Keratinocyte (primary cell): ENCODE data around the gene ADAMTS2. TPM values are rescaled to one million over a fixed set of nuclear protein-coding genes. Genes with fewer than 3 reads are reported as not detected.

Experiments used
- DNase-seq: peaks from one replicate; pipeline ENCODE4 v3.0.0-alpha.2; 2011; ENCODE audit warnings: low read depth, missing footprints, low spot score
- FAIRE-seq: peaks from 2 replicates; lab custom pipeline; 2011; peaks lifted over from hg19 to GRCh38; lab: Jason Lieb, UNC
- H2AFZ ChIP-seq: 2 replicates; pipeline ENCODE4 v1.6.0; 2012; ENCODE audit warnings: low read length, control low read depth, inconsistent platforms; ENCODE audit not compliant: control insufficient read depth
- H3K27ac ChIP-seq: 2 replicates; pipeline ENCODE4 v1.5.1; 2011; ENCODE audit warnings: low read length; ENCODE audit not compliant: control insufficient read depth, insufficient read depth
- H3K27me3 ChIP-seq: 3 replicates; pipeline ENCODE4 v1.6.0; 2011; ENCODE audit warnings: low read length; ENCODE audit not compliant: control insufficient read depth, insufficient read depth; ENCODE audit errors: extremely low read depth
- H3K36me3 ChIP-seq, 2 experiments: 2 replicates in 1 of 2; 3 replicates in 1 of 2; pipeline ENCODE4 v1.5.1; 2011; ENCODE audit warnings: low read length in 2 of 2, mild to moderate bottlenecking in 1 of 2; ENCODE audit not compliant: control insufficient read depth in 2 of 2, insufficient read depth in 2 of 2; ENCODE audit errors: extremely low read depth in 1 of 2
- H3K4me1 ChIP-seq: 3 replicates; pipeline ENCODE4 v1.5.1; 2011; ENCODE audit warnings: low read length; ENCODE audit not compliant: control insufficient read depth, insufficient read depth; ENCODE audit errors: extremely low read depth
- H3K4me2 ChIP-seq: 3 replicates; pipeline ENCODE4 v1.6.0; 2011; ENCODE audit warnings: low read depth, low read length; ENCODE audit not compliant: control insufficient read depth, insufficient read depth; ENCODE audit errors: extremely low read depth
- H3K4me3 ChIP-seq, 3 experiments: fragments of 200-600 bp in 1 of 3; sonication (generic) in 1 of 3; 2 replicates in 2 of 3; 3 replicates in 1 of 3; pipeline ENCODE4 v1.5.1; 2011 to 2016; ENCODE audit warnings: low read length in 3 of 3, mild to moderate bottlenecking in 3 of 3, control low read depth in 2 of 3, inconsistent platforms in 1 of 3, low read depth in 1 of 3, mixed read lengths in 1 of 3, mixed run types in 1 of 3, moderate library complexity in 1 of 3; ENCODE audit not compliant: control insufficient read depth in 2 of 3, insufficient read depth in 2 of 3; ENCODE audit errors: extremely low read depth in 1 of 3
- H3K79me2 ChIP-seq: 2 replicates; pipeline ENCODE4 v1.6.0; 2012; ENCODE audit warnings: low read length; ENCODE audit not compliant: control insufficient read depth, insufficient read depth
- H3K9ac ChIP-seq: 3 replicates; pipeline ENCODE4 v1.6.0; 2011; ENCODE audit warnings: low read length; ENCODE audit not compliant: control insufficient read depth, insufficient read depth; ENCODE audit errors: extremely low read depth
- H3K9me1 ChIP-seq: 3 replicates; pipeline ENCODE4 v1.6.0; 2011; ENCODE audit warnings: low read length; ENCODE audit not compliant: control insufficient read depth, insufficient read depth; ENCODE audit errors: extremely low read depth
- H3K9me3 ChIP-seq: 2 replicates; pipeline ENCODE4 v1.5.1; 2012; ENCODE audit warnings: low read depth, low read length; ENCODE audit not compliant: control insufficient read depth
- H4K20me1 ChIP-seq: 3 replicates; pipeline ENCODE4 v1.6.0; 2011; ENCODE audit warnings: low read length; ENCODE audit not compliant: control insufficient read depth, insufficient read depth; ENCODE audit errors: extremely low read depth
- CTCF ChIP-seq, 3 experiments: IDR thresholded peaks in 1 of 3; conservative IDR thresholded peaks in 1 of 3; optimal IDR thresholded peaks in 1 of 3; 2 replicates in 2 of 3; 3 replicates in 1 of 3; pipeline versions ENCODE3 to v1.5.1; 2011; ENCODE audit warnings: low read length in 3 of 3, mild to moderate bottlenecking in 3 of 3, moderate library complexity in 2 of 3, control low read depth in 1 of 3, inconsistent platforms in 1 of 3; ENCODE audit not compliant: insufficient read depth in 2 of 3; ENCODE audit errors: extremely low read depth in 1 of 3
- EZH2 ChIP-seq: IDR thresholded peaks from one replicate; pipeline ENCODE4 v1.6.1; 2012; ENCODE audit warnings: inconsistent platforms, mild to moderate bottlenecking, low read length, moderate library complexity
- dilution Hi-C: fragments of 300-500 bp; cut with MboI; formaldehyde crosslinking; loops from one replicate; pipeline ENCODE4 v1.7.0; 2020; ENCODE audit warnings: low sequenced_read_pairs; ENCODE audit not compliant: extremely low pct_ligation_motif_present
- polyA plus RNA-seq, 5 experiments: library from polyadenylated mRNA; depleted of rRNA in 3 of 5; stranded (reverse) in 3 of 5; stranded (forward) in 1 of 5; unstranded in 1 of 5; fragments of >200 nt; gene quantifications; 1 replicate in 1 of 5; 2 replicates in 3 of 5; 3 replicates in 1 of 5; pipeline versions ENCODE4 v1.2.1 to v1.2.3, GENCODE V29; 2011 to 2012; ENCODE audit warnings: missing spikeins in 2 of 5, low read depth in 1 of 5, low replicate concordance in 1 of 5

Gene ADAMTS2
- polyA plus RNA-seq, 1 donor (not counting 4 experiments of a cell fraction or from before 2014, with no cell fraction given): not detected

DNA sequence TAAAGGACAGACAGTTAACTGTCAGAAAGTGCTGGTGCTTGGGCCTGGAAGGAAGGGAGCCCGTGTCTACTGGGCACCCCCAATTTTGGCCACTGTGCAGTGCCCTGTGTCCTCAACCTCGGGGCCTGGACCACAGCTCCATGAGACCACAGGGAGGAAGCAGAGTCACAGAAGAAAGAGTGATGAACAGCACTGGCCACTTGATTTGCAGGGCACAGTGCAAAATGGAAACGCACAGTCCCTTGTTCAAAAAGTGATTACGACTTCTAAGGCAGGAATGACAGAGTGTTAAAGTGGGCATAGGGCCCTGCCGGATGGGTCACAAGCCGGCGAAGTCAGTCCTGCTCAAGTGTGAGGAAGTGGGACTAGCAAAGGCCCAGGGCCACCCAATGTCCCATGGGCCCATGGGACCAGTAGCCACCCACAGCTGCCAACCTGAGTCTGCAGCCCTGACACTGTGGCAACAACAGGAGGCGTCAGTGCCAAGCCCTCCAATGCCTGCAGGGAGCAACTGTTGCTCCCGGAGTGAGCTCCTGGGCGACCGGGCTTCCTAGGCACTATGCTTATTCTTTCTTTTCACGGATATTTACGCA is 85.4 kb downstream of the ADAMTS2 start:
- no peak for FAIRE-seq
- Histone ChIP-seq H3K9me3 (peaks cover 19% of the 10 kb centered on the region), H3K4me3 (no peak overlapping the region), H3K4me2 (no peak overlapping the region), H3K4me1 (no peaks in the 10 kb centered on the region), H3K27me3 (no peaks in the 10 kb centered on the region), H3K9ac (no peak overlapping the region), H3K9me1 (no peaks in the 10 kb centered on the region), H3K36me3 (no peaks in the 10 kb centered on the region), H4K20me1 (no peaks in the 10 kb centered on the region), H2AFZ (no peak overlapping the region), H3K27ac (no peak overlapping the region), H3K79me2 (no peaks in the 10 kb centered on the region)
- TF ChIP-seq CTCF (optimal IDR thresholded peaks at IDR 0.05 in 1 of 3, IDR thresholded peaks at IDR 0.05 in 1 of 3, conservative IDR thresholded peaks at IDR 0.05 in 1 of 3; ENCODE audit: extremely low read depth in 1 of 3, insufficient read depth in 2 of 3, low read length in 3 of 3) (no peak), EZH2 (no peak)
- DNase-seq: no peak
- dilution Hi-C loops: no loop called here

GRCh38 chr5:179258922-179259730 is 86.1 kb downstream of the ADAMTS2 start:
- dilution Hi-C loops: no loop called here
- H3K9me1 ChIP-seq: no peaks in the 10 kb centered on the region

More at GRCh38 chr5:179258922-179259730, 86.1 kb downstream of the ADAMTS2 start:
- H3K4me1 ChIP-seq: no peaks in the 10 kb centered on the region
- DNase-seq: no peak
- no peak overlapping the region for H3K27ac ChIP-seq
- no peak for FAIRE-seq
- no peak overlapping the region for H2AFZ ChIP-seq
- no peak overlapping the region for H3K4me2 ChIP-seq
- H4K20me1 ChIP-seq: no peaks in the 10 kb centered on the region
- no peaks in the 10 kb centered on the region for H3K36me3 ChIP-seq
- no peak overlapping the region for H3K9ac ChIP-seq
- TF ChIP-seq CTCF (optimal IDR thresholded peaks at IDR 0.05 in 1 of 3, IDR thresholded peaks at IDR 0.05 in 1 of 3, conservative IDR thresholded peaks at IDR 0.05 in 1 of 3; ENCODE audit: extremely low read depth in 1 of 3, insufficient read depth in 2 of 3, low read length in 3 of 3) (no peak), EZH2 (no peak)
- no peaks in the 10 kb centered on the region for H3K79me2 ChIP-seq
- peaks cover 16% of the 10 kb centered on the region for H3K9me3 ChIP-seq
- H3K4me3 ChIP-seq: no peak overlapping the region
- no peaks in the 10 kb centered on the region for H3K27me3 ChIP-seq
